ENCODE results near the gene TRPM5.
"Not testable (repeated sequence)": the region's sequence is repeated elsewhere in the genome, so short reads cannot be mapped to it uniquely, and the experiment has no call there.

The TRPM5 gene, protein sequence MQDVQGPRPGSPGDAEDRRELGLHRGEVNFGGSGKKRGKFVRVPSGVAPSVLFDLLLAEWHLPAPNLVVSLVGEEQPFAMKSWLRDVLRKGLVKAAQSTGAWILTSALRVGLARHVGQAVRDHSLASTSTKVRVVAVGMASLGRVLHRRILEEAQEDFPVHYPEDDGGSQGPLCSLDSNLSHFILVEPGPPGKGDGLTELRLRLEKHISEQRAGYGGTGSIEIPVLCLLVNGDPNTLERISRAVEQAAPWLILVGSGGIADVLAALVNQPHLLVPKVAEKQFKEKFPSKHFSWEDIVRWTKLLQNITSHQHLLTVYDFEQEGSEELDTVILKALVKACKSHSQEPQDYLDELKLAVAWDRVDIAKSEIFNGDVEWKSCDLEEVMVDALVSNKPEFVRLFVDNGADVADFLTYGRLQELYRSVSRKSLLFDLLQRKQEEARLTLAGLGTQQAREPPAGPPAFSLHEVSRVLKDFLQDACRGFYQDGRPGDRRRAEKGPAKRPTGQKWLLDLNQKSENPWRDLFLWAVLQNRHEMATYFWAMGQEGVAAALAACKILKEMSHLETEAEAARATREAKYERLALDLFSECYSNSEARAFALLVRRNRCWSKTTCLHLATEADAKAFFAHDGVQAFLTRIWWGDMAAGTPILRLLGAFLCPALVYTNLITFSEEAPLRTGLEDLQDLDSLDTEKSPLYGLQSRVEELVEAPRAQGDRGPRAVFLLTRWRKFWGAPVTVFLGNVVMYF (N-terminal part only)

DNA sequence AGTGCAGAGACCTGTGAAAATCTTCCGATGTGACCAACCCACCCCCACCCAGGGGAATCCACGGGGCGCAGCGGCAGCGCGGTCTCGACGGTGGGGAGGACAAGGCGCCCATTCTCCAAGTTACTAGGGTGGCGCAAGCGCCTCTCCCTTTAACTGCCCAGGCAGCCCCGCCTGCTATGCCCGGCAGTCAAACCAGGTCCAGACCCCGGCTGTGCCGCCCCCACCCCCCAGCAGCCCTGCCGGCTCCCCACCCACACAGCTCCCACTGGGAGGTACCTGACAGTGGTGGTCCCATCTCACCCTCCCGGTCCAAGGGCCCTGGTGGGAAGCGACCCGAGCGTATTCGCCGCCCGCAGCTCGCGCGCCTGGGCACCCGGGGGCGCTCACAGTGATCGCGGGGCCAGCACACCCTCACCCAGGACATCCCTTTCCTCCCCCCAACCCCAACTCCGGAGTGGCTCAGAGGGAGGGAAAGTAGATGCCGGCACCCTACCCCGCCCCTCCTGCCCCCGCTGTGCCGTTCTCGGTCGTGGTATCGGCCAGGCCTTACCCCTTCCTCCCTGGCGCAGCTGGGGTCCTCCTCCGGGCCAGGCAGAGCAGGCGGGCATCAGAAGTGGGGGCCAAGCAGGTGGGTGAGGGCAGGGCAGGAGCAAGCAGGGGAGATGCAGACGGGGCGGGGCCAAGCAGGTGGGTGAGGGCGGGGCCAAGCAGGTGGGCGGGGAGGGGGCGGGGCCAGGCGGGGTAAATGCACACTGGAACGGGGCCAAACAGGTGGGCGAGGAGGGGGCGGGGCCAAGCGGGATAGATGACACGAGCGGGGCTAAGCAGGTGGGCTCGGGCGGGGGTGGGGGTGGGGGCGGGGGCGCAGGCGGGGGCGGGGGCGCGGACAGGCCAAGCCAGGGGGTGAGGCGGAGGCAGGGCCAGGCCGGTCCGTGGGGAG lies at the start of gene TRPM5:
Gene TRPM5 (minus strand): TSS at position 634 of the 940 bp plus-strand sequence. CDS start 21,478 bp downstream, outside the sequence.
- DNase-seq, result peak; percentile 78

DNA sequence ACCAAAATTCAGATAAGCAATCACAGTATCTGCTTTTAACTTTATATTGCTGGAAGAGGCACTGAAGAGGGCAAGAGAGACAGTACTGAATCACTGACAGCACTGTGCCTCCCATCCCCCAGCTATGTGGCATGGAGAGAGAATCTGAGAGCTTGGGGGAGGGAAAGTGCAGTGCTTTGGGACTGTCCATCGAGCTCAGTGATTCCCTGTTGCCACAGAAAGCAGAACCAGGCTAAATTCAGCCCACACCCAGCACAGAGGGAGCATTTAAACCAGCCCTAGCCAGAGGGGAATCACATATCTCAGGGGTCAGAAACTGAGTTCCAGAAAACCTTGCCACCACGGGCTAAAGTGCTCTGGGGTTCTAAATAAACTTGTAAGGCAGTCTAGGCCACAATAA lies 44.8 kb upstream of the TRPM5 start:
- no peak for DNase-seq

DNA sequence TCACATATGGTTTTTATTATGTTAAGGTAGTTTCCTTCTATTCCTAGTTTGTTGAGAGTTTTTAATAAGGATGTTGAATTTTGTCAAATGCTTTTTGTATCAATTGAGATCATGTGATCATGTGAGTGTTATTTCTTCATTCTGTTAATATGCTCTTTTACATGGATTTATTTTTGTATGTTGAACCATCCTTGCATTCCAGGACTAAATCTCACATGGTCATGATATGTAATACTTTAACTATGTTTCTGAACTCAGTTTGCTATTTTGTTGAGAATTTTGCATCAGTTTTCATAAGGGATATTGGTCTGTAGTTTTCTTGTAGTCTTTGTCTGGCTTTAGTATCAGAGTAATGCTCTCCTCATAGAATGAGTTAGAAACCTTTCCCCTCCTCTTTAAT lies 43.7 kb upstream of the TRPM5 start:
- DNase-seq, result no peak

DNA sequence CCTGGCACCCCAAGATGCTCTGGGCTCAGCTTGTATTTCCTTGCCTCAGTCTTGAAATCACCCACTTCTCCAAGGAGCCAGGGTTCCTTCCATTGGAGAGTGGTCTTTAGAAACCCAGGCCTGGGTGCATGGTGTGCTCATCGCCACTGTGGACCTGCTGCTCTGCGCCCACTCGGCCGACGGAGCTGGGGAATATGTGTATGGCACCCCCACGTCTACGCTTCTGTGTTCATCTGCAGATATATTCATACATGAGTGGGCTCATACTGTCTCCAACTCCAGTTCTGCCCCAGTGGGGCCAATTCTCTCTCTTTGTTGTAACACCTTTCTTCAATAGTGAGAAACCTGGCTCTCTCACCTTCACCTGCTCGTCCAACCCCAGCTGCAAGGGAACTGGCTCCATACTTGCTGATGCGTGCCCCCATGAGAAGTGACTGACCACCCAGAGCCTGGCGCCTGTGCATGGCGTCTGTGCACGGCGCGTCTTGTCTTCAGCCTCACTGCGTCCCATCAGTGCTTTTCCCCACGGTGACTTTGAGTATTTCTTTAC lies 40.3 kb upstream of the TRPM5 start:
- DNase-seq, result no peak

GRCh38 chr11:2483426-2483825 lies 39.1 kb upstream of the TRPM5 start:
- no peak for DNase-seq

DNA sequence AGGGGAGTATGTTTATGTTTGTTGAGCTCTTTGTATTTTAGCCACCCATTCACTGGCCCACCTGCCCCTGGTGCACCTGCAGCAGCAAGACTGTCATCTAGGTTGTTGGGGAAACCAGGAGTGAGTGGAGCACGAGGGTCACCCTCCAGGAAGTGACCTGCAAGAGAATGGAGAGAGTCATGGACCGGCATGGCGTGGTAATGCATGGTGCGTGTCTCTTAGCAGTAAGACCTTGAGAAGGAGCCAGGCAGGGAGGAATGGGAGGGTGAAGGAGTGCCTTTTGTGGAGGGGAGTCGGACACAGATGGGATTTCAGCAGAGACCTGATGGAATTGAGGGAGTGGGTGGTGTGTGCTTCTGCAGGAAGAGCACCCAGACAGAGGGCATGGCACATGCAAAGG lies 38.4 kb upstream of the TRPM5 start:
- no peak for DNase-seq

DNA sequence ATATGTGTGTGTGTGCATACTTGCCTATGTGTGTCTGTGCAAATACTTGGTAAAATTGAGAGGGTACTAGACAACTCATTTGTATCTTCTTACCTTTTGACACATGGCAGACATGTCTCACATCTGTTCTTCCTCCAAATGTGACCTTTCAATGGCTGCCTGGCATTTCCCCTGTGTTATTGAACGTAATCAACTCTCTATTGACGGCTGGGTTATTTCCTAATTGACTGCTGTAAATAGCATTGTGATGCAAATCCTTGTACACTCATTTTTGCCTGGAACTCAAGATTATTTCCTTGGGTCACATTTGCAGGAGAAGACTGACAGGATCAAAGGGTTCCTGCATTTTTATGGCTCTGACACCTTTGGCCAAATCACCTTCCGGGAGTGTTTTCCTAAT lies 37.9 kb upstream of the TRPM5 start:
- DNase-seq, result no peak

GRCh38 chr11:2481253-2481652 lies 36.9 kb upstream of the TRPM5 start:
- DNase-seq, result no peak

GRCh38 chr11:2480874-2481220 lies 36.5 kb upstream of the TRPM5 start:
- no peak for DNase-seq

DNA sequence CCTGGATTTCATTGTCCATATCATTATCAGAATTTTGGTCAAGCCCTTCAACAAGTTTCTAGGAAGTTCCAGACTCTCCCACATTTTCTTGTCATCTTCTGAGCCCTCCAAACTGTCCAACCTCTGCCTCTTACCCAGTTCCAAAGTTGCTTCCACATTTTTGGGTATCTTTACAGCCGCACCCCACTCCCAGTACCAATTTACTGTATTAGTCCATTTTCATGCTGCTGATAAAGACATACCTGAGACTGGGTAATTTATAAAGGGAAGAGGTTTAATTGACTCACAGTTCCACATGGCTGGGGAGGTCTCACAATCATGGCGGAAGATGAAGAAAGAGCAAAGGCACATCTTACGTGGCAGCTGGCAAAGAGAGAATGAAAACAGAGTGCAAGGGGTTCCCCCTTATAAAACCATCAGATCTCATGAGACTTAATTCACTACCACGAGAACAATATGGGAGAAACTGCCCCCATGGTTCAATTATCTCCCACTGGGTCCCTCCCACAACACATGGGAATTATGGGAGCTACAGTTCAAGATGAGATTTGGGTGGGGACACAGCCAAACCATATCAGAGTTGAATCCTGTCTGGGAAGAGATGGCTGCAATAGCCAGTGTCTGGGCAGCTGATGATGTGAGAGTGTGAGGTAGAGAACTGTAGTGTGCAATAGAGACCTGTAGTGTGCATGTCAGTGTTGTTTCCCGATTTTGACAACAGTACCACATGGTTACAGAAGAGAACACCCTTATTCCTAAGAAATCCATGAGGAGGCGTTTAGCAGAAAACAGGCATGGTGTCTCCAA lies 36.0 kb upstream of the TRPM5 start:
- not testable (repeated sequence) for DNase-seq

DNA sequence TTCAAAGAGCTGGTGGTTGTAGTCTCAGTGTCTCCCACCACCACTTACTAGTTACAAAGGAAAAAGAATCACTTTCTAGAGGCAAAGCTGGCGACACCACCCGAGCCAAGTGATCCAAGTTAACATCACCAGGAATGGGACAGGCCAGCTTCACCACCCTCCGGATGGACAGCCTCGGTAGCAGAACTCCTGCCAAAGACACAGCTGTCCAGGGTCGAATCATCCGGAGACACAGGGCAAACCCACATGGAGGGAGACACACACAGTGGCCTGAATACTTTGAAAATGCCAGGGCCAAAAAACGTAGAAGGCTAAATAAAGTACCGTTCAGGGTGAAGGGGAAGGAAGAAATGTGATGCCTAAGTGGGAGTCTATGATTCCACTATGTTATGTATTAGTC lies 33.6 kb upstream of the TRPM5 start:
- no peak for DNase-seq

- no peak for DNase-seq
Measured at GRCh38 chr11:2477254-2477653, 32.9 kb upstream of the TRPM5 start.

- no peak for DNase-seq
Measured at GRCh38 chr11:2475136-2475918, 31.0 kb upstream of the TRPM5 start.

GRCh38 chr11:2474059-2474901 lies 30.0 kb upstream of the TRPM5 start:
- DNase-seq, result no peak

DNA sequence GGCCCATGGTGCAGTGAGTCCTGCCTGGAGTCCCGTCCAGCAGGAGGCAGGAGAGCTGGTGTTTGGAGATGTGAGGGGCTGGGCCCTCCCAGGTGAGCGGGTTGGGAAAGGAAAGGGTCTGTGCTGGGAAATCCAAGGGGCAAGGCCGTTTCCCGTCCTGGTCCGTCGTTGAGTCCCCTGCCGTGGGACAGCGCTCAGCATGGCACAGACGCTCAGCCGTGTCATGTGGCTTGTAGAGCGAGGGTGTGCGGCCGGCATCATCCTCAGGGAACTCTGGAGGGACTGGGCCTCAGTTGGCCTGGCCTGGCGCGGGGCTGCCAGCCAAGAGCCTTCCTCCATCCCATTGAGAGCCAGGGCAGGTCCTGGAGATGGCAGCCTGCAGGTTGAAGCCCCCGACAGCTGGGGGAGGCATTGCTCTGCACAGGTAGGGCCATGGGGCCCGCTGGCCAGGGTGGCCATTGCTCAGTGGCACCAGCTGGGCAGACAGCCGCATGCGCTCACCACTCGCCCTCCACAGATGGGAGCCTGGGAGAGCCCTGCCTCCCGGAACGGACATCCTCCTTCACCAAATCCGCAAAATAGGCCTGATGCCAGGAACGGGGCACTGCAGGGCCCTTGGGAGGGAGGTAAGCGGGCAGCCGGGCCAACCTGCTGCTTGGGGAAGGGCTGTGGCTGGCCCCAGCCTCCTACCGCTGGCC lies 29.2 kb upstream of the TRPM5 start:
- no peak for DNase-seq

DNA sequence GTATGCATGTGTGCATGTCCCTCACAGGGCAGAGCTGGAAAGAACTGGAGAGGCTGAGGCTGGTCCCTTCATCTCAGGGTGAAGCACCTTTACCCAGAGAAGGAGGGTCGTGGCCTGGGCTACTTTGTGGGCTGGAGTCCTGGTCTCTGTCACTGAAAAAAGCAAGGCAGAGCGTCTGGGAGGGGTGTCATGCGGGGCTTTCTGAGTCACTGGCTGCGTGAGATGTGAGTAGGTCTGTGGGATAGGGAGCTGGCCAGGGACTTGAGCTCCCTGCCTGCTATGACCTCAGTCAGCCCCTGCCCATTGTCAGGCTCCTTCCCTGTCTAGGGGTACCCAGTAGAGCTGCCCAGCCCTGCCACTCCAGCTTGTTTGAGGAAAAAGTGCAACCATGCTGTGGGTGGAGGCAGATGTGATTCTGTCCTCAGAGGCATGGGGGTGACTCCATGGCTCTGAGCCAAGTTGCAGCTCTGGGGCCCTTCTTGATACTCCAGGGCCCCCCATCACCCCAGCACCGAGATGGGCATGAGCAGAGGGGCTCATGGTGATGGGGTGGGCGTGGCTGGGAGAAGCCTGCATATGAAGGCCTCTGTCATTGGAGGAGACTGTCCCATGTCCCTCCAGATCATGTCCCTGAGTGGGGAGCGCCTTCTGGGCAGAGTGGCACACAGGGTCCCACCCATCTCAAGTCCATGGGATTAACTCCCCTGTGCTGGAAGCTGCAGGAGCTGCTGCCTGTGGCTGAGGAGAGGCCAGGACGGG lies 28.3 kb upstream of the TRPM5 start:
- DNase-seq, result no peak

GRCh38 chr11:2471804-2472096 lies 27.4 kb upstream of the TRPM5 start:
- DNase-seq, result no peak

DNA sequence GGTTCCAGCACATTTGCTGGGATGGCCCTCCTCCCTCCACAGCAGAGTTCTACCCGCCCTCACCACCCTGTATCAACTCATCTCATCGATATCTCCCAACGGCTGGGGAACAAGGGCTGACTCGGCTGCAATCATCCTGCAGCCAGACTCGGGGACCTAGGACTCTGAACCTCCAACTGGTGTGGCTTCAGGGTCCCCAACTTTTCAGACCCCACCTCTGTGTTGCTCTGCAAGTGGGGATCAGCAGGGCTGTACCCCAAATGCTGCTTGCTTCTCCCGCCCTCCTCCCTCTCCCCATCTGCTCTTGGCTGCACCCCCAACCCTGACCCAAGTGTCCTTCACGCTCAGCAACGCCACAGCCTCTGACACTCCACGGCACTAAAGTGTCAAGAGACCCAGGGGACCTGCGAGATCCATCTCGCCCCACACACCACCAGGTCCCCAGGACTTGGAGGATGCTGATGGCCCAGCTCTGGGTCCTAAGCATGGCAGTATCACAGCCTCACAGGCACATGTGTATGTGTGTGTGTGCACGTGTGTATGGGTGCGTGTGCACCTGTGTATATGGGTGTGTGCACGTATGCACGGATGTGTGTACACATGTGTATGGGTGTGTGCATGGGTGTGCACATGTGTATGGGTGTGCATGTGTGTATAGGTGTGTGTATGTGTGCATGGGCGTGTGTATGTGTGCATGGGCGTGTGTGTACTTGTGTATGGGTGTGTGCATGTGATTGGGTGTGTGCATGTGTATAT lies 26.9 kb upstream of the TRPM5 start:
- no peak for DNase-seq

Measured in activated CD8-positive, alpha-beta memory T cell treated with anti-CD3 and anti-CD28 coated beads, Interleukin-2, amount 50 U/mL, for 4 hours (primary cell).